Fibroblast of mammary gland (primary cell): ENCODE measurements around the gene PGBD5.

ENCODE experiments used
- DNase-seq: peaks from one replicate; pipeline ENCODE4 v3.0.0-alpha.2; 2010; ENCODE audit warnings: low read depth
- H3K4me3 ChIP-seq: 2 replicates; pipeline ENCODE4 v1.5.1; 2011; ENCODE audit warnings: low read depth, mild to moderate bottlenecking, low read length, moderate library complexity; ENCODE audit not compliant: control insufficient read depth
- TF ChIP-seq, protein P1 (sequence below): conservative IDR thresholded peaks from 2 replicates; pipeline ENCODE4 v1.5.1; 2011; ENCODE audit warnings: low read depth, low read length, inconsistent platforms; ENCODE audit not compliant: control insufficient read depth, insufficient read depth

The PGBD5 gene

DNA sequence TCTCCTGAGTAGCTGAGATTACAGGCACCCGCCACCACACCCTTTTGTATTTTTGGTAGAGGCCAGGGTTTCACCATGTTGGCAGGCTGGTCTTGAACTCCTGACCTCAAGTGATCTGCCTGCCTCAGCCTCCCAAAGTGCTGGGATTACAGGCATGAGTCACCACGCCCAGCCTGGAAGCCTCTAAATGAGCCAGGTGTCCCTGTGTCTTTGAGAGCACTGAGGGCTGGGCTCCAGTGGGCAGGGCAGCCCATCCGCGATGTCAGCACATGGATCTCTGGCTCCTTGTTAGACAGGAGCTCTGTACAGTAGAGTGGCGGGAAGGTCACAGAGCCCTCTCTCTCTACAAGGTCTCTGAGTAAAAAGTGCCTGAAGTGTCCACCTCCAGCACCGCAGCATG lies 124.3 kb downstream of the PGBD5 start:
- TF ChIP-seq, protein P1, sequence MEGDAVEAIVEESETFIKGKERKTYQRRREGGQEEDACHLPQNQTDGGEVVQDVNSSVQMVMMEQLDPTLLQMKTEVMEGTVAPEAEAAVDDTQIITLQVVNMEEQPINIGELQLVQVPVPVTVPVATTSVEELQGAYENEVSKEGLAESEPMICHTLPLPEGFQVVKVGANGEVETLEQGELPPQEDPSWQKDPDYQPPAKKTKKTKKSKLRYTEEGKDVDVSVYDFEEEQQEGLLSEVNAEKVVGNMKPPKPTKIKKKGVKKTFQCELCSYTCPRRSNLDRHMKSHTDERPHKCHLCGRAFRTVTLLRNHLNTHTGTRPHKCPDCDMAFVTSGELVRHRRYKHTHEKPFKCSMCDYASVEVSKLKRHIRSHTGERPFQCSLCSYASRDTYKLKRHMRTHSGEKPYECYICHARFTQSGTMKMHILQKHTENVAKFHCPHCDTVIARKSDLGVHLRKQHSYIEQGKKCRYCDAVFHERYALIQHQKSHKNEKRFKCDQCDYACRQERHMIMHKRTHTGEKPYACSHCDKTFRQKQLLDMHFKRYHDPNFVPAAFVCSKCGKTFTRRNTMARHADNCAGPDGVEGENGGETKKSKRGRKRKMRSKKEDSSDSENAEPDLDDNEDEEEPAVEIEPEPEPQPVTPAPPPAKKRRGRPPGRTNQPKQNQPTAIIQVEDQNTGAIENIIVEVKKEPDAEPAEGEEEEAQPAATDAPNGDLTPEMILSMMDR = no peak
- no peak for DNase-seq
- H3K4me3 ChIP-seq = no peak overlapping the region

GRCh38 chr1:230301322-230301721 lies 124.8 kb downstream of the PGBD5 start:
- TF ChIP-seq, protein P1 = no peak
- H3K4me3 ChIP-seq = no peak overlapping the region
- no peak for DNase-seq

- no peak overlapping the region for H3K4me3 ChIP-seq
- DNase-seq = no peak
- TF ChIP-seq, protein P1 = no peak
These were observed 125.5 kb downstream of the PGBD5 start for GRCh38 chr1:230300322-230301301.

DNA sequence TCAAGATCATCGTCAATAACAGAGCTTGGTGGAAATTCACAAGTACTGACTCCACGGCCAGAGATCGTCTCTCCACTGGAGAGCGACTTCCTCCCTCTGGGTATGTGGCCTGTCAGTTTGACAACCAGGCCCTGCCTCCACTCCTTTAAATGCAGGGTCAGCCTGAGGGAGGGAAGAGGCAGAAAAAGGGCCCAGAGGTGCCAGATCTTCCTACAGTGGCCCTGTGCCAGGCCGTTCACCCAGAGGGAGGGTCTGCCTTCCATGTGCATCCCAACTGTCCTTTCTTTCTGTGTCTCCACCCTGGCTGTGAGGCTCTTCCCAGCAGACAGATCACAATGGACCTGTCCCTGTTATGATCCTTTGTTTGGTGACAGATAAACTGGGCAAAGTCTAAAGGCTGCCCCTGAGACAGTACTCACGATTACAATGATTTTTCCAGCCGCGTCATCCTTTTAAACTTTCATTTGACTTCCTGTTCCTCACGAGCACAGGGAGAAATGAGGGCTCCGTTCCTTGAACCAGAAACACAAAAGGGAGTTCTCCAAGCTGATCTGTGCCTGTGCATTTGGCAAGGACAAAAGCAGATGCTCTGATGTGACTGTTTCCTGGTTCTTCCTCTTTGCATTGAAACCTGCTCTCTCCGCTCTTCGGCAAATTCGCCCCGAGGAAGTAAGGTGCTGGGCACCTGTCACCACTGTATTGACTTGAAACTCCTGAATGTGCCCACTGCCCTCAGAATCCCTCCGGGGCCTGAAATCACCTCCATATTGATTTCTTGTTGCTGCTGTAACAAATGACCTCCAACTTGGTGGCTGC lies 126.7 kb downstream of the PGBD5 start:
- TF ChIP-seq, protein P1 = no peak
- H3K4me3 ChIP-seq = no peak overlapping the region
- DNase-seq = no peak

- TF ChIP-seq, protein P1 = no peak
- no peak overlapping the region for H3K4me3 ChIP-seq
- DNase-seq = no peak
These were observed 130.8 kb downstream of the PGBD5 start for GRCh38 chr1:230295367-230295766.

DNA sequence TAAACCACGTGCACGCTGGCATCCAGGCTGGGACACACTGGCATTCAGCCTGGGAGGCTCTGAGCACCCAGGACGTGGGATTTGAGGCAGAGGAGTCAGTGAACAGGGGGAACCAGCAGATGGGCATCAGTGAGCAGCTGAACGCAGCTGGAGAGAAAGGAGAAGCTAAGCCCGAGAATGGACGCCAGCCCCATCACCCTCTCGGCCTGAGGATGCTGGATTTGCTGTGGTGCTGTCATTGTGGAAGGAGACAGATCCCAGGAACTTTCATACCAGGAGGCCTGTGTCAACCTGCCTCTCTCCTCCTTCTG lies 132.8 kb downstream of the PGBD5 start:
- H3K4me3 ChIP-seq = no peak overlapping the region
- TF ChIP-seq, protein P1 = no peak
- DNase-seq = no peak
